ENCODE results near the gene PSAP.

- TF ChIP-seq POLR2A (IDR thresholded peaks at IDR 0.05; ENCODE audit: low read length) (no peak), GATA1 (IDR thresholded peaks at IDR 0.05; ENCODE audit: low read depth, low read length) (no peak)
Observed at GRCh38 chr10:71820966-71821365, 30.1 kb downstream of the PSAP start.
